ENCODE data around the gene HOXC10.
A peak's percentile ranks its signal among the peaks of the same experiment; 100 is the strongest.

The HOXC10 gene

GRCh38 chr12:54030889-54031471, 46.0 kb downstream of the HOXC10 start:
- DNase-seq = no peak

- no peak for DNase-seq
Measured at GRCh38 chr12:54031480-54031879, 46.5 kb downstream of the HOXC10 start.

GRCh38 chr12:54032086-54032619, 47.2 kb downstream of the HOXC10 start:
- no peak for DNase-seq

- peak in 4 of 5 donors; percentile 29 to 53 (median 44) for DNase-seq
Measured at GRCh38 chr12:54032627-54033100, 47.7 kb downstream of the HOXC10 start, which contains the start of gene HOXC5. HOXC5 (plus strand) TSS chr12:54033050; CDS start chr12:54033123, 73 bp downstream.

- DNase-seq = no peak
Measured at GRCh38 chr12:54033106-54033979, 48.4 kb downstream of the HOXC10 start.

GRCh38 chr12:54033980-54034784, 49.2 kb downstream of the HOXC10 start:
- DNase-seq = no peak

- no peak for DNase-seq
Measured at GRCh38 chr12:54034785-54035310, 49.9 kb downstream of the HOXC10 start.

- DNase-seq = no peak
Measured at GRCh38 chr12:54035568-54036264, 50.8 kb downstream of the HOXC10 start.

GRCh38 chr12:54036620-54037359, 51.8 kb downstream of the HOXC10 start:
- DNase-seq = no peak

- DNase-seq = no peak
Measured at GRCh38 chr12:54037360-54038283, 52.7 kb downstream of the HOXC10 start.

GRCh38 chr12:54038284-54038870, 53.4 kb downstream of the HOXC10 start:
- DNase-seq = no peak

GRCh38 chr12:54038871-54039414, 54.0 kb downstream of the HOXC10 start:
- DNase-seq = no peak

GRCh38 chr12:54039417-54040147, 54.6 kb downstream of the HOXC10 start:
- no peak for DNase-seq
